Measurements from ENCODE around the gene LUZP1.

The LUZP1 gene

GRCh38 chr1:23188434-23188884, 19.8 kb upstream of the LUZP1 start:
- no peak for DNase-seq (ENCODE audit: low read depth)

- DNase-seq (ENCODE audit: low read depth) = no peak
Observed at GRCh38 chr1:23187637-23188036, 19.0 kb upstream of the LUZP1 start.

GRCh38 chr1:23185381-23185780, 16.7 kb upstream of the LUZP1 start:
- no peak for DNase-seq (ENCODE audit: low read depth)

- DNase-seq (ENCODE audit: low read depth) = no peak
Observed at GRCh38 chr1:23184212-23184934, 15.7 kb upstream of the LUZP1 start.

DNA sequence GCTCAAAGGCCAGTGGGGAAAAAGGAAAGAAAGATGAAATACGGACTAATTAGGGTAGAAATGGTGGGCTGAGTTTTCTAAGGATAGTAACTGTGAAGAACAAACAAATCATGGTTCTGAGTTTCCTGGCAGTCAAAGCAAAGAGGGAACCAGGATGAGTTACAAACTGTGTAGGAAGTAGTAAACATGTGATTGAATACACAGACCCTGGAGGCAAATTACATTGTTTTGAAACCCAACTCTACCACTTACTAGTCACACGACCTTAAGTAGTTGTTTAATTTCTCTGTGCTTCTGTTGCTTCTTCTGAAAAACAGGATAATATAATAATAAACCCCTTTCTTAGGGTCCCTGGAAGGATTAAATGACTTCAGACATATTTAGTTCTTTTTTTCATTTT, 11.2 kb upstream of the LUZP1 start:
- no peak for DNase-seq (ENCODE audit: low read depth)

DNA sequence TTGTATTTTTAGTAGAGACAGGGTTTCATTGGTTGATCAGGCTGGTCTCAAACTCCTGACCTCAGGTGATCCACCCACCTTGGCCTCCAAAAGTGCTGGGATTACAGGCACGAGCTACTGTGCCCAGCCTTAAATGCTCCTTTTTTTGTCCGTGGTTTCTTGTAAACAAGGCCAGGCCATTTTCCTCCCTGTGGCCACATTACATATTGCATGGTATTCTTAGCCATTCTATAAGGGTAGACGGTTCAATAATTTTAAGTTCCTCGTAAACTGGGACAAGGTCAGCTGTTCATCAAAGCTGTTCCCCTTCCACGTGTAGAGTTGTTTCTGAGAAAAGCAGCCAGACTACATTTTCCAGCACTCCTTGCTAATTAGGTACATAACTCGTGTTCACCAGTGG, 10.3 kb upstream of the LUZP1 start:
- no peak for DNase-seq (ENCODE audit: low read depth)

DNA sequence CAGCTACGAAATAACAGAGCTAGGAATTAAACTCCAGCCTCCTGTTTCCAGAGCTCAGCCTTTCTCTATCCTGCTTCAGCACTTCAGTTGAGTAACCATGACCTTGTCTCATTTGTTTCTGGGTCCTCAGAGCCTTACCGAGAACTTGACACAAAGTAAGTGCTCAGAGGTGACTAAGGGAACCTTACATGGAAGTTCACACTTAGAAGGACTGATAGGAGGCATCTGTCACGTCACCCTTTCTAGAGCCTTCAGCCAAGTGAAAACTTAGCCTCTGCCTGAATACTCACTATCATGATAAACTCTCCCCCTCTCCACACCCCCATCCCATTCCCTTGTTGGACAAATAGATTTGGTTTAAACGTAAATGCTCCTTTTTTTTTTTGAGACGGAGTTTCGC, 9.8 kb upstream of the LUZP1 start:
- DNase-seq (ENCODE audit: low read depth) = no peak

GRCh38 chr1:23177438-23178380, 9.1 kb upstream of the LUZP1 start:
- no peak for DNase-seq (ENCODE audit: low read depth)

DNA sequence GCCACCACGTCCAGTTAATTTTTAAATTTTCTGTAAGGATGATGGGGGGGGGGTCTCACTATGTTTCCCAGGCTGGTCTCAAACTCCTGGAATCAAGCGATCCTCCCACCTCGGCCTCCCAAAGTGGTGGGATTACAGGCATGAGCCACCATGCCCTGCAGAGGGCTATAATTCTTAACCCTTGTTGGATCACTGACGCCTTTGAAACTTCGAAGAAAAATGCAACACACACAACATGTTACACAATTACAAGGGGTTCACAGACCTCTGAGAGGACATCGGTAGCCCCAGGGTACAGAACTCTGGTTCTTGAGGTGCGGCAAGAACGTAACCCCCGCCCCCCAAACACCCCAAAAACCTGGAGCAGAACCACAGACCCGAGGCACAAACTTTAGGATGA, 8.4 kb upstream of the LUZP1 start:
- DNase-seq (ENCODE audit: low read depth) = no peak

GRCh38 chr1:23174426-23175110, 5.9 kb upstream of the LUZP1 start:
- no peak for DNase-seq (ENCODE audit: low read depth)

DNA sequence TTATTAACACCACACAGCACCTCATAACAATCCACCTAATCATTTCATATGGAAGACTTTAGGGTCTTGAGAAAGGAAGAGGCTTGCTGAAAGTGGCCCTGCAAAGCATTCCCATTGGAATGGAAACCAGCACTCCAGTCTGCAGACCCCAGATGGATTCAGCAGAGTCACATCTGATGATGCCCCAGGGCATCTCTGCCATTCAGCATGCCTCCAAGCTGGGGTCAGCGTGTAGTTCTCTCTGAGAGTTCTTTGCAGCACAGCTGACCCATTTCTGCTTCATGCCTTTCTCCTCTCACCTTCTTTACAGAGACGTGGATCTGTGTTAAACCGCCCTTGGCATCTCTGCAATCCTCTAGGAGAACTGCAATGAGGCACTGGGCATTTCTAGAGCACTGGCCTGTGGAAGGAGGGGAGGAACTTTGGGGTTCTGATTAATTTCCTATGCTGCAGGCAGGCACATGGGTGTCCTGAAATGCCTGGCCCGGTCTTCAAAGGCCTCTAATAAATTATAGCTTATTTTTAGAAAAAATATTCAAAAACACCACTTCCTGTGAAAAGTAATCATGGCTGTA, 2.6 kb upstream of the LUZP1 start:
- no peak for DNase-seq (ENCODE audit: low read depth)

DNA sequence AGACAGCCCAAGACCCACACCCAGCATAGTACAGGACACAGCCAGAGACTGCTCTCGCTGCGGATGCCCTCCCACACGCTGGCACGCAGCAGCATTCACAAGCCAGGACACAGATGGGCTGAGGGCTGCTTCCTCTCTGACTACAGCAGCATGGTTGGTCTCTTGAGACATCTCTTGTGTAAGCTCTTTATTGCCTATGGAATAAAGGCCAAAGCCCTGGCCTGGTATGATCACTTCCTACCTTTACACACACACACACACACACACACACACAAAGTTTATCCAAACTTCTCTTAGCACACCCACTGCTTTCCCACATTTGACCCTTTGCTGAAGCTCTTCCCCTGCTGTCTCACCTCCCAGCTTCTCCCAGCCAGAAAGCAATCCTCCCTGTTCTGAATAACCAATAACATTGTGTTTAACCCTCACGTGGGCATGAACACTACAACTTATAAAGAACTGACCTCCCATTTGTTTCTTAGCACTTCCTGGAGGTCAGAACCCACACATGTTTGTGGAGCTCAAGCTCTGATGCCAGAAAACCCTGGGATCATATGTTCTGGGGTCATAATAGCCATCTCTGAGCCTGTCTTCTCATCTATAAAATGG, 1.2 kb upstream of the LUZP1 start:
- DNase-seq (ENCODE audit: low read depth) = no peak

- DNase-seq (ENCODE audit: low read depth) = no peak
Observed at GRCh38 chr1:23169195-23169575, 529 bp upstream of the LUZP1 start.

GRCh38 chr1:23168079-23168444, 594 bp downstream of the LUZP1 start:
- no peak for DNase-seq (ENCODE audit: low read depth)

GRCh38 chr1:23167353-23168078, 1.1 kb downstream of the LUZP1 start:
- DNase-seq (ENCODE audit: low read depth) = no peak

- no peak for DNase-seq (ENCODE audit: low read depth)
Observed at GRCh38 chr1:23166854-23167253, 1.8 kb downstream of the LUZP1 start.

- DNase-seq (ENCODE audit: low read depth) = no peak
Observed at GRCh38 chr1:23163395-23163794, 5.3 kb downstream of the LUZP1 start.

DNA sequence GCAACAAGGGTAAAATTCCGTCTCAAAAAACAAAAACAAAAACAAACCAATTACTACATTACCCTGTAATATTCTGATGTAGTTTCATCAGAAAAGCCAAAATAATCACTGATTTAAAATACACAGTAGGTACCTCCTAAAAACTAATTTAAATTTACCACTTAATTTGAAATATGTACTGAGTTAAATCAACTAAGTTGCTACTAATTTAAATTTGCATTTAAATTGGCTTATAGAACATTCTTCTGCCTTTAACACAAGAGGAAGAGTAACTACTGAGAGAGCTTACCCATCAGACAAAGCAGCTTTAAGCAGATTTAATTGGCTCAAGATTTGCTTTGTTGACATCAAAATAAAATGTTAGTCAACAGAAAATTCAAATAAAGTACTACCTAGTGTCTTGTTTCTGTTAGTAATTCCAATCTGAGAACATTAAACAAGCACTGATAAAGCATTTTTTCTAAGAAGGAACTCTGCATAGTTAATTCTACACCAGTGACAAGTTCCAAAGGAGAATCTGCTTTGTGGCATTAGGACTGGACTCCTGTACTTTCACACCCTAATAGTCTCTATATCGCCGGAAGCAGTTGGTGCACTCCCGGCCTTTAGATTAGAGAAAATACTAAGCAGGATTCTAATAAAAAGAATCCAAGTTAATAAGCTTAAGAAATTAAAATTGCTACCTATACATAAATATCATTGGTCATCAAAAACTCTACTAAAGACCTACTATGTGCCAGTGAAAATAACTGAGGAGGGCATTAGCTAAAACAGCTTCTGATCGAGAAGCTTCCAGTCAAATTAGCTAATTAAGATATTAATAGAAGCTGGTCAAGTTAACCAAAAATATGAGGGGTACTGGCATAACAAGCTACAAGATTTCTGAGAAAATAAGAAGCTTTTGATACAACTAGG, 8.4 kb downstream of the LUZP1 start:
- DNase-seq (ENCODE audit: low read depth) = no peak

DNA sequence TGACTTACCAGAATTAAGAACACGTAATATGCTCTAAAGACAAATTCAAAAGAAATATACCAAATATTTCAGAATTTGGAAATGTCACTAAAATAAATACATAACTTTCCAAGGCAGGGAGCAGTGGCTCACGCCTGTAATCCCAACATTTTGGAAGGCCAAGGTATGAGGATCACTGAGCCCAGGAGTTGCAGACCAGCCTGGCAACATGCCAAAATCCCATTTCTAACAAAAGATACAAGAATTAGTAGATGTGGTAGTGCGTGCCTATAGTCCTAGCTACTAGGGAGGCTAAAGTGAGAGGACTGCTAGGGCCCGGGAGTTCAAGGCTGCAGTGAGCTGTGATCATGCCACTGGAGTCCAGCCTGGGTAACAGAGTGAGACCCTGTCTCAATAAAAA, 11.7 kb downstream of the LUZP1 start:
- no peak for DNase-seq (ENCODE audit: low read depth)

DNA sequence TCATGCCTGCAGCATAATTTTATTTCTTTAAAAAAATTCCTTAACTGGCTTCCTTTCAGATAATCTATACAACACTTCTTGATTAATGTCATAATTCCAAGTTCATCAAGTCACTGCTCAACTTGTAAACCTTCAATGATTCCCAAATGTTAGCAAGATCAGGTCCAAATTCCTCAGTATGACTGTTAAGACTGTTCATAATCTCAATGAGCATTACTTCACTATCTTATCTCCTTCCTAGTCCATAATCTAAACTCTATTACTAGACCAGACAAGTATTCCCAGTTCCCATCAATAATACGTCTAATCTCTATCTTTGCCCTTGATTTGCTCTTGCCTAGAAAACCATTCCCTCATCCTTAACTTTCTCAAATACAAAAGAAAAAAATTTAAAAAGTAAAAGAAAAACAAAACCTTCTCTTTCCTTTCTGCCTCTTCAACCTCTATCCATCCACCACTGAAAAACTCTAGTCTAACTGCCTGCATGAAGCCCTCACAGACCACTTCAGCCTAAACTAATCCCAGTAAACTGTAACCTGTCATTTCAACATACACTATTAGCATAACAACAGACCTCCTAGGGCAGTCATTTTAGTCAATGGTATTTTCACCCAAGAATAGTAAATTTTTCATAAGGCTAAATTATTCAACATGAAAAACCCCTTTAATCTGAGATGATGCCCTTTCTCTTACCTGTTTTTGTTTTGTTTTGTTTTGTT, 15.5 kb downstream of the LUZP1 start:
- no peak for DNase-seq (ENCODE audit: low read depth)
